Activated CD4-positive, alpha-beta T cell treated with anti-CD3 and anti-CD28 coated beads, Interleukin-2, amount 50 U/mL, for 16 hours (primary cell): Measurements from ENCODE around the gene ZFP30.
A peak's percentile ranks its signal among the peaks of the same experiment; 100 is the strongest.
"Not testable (repeated sequence)": the region's sequence is repeated elsewhere in the genome, so short reads cannot be mapped to it uniquely, and the experiment has no call there.

Experiments
- DNase-seq: peaks from one replicate; pipeline ENCODE4 v3.0.0-alpha.2; 2020

The ZFP30 gene

DNA sequence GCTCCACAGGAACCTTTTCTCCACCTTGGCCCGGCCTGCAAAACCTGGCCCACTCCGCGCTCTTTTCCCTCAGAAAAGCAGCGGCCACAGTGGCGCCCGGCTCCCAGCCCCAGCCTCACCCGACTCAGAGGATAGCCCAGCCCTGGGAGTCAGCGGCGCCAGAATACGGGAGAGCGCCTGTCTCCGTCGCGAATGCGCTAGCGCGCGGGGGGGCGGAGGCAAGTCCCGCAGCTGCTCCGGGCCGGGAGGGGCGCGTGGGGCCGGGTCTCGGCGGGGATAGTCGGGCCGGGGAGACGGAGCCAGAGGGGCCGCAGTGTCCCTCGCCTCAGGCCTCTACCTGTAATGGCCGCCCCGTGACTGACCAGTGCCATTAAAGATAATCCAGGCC lies at the start of gene ZFP30:
TSS of gene ZFP30 (minus strand) at position 165 of the 388 bp plus-strand sequence. CDS start 7,643 bp downstream, outside the sequence.
- DNase-seq, result peak; percentile 83

- DNase-seq, result no peak
Observed at GRCh38 chr19:37699057-37699456, 43.8 kb upstream of the ZFP30 start.

DNA sequence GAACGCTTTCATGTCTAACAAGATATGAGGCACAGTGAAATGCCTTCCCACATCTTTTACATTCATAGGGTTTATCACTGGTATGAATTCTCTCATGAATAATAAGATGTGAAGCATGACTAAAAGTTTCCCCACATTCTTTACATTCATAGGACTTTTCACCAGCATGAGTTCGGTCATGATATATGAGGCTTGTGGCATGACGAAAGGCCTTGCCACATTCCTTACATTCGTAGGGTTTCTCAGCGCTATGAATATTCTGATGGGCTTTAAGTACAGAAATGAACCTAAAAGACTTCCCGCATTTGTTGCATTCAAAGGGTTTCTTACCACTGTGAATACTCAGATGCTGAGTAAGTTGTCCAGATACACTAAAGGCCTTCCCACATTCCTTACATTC lies 43.0 kb upstream of the ZFP30 start:
- no peak for DNase-seq

DNA sequence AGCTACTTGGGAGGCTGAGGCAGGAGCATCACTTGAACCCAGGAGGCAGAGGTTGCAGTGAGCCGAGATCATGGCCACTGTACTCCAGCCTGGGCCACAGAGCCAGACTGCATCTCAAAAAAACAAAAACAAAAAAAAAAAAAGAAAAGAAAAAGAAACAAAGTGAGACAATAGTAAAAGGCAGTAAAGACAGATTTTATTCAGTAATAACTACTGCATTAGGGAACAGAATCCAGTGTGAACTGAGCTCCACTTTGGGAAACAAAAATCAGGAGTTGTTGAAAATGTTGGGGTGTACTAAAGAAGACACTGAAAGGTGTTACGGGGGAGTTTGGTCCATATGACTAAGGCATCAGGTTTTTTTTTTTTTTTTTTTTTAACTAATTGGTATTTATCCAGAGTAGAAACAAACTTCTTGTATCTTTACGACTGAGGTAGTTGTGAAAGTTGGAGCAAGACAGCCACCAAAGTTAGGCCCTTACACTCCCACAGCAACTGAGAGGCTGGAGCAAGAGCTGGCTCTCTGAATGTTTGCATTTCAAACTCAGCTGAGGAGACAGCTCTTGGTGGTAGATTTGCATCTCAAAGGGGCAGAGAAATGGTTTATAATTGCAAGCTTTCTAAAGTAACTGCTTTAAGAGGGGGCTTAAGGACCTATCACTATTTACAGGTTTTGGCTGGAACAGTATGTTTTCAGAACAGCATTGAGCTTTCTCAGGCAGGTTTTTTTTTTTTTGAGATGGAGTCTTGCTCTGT lies 40.1 kb upstream of the ZFP30 start:
- no peak for DNase-seq

DNA sequence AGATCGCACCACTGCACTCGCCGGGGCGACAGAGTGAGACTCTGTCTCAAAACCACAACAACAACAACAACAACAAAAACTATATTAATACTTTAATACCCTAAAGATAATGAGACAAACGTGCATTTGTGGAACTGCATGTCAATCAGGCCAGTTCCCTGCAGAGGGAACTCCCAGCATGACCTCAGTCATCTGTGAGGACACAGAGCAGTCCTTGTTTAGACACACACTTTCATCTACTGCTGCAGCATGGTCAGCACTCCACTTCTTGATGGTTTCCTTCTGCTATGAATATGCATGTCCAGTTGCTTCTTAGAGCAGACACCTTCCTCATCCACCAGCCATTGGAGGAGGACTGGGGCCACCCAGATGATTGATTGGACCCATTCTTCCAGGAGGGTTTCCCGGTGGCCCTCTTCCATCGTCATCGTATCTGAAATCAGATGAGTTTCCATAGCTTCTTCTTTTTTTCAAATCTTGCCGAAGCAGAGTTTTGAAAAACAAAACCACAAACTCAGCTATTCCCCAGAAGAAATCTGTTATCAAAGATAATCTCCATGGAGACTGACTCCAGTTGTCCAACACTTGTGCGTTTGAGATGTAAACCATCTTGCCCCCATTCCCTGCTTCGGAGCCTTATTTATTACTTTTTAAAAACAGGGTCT lies 37.8 kb upstream of the ZFP30 start:
- no peak for DNase-seq

DNA sequence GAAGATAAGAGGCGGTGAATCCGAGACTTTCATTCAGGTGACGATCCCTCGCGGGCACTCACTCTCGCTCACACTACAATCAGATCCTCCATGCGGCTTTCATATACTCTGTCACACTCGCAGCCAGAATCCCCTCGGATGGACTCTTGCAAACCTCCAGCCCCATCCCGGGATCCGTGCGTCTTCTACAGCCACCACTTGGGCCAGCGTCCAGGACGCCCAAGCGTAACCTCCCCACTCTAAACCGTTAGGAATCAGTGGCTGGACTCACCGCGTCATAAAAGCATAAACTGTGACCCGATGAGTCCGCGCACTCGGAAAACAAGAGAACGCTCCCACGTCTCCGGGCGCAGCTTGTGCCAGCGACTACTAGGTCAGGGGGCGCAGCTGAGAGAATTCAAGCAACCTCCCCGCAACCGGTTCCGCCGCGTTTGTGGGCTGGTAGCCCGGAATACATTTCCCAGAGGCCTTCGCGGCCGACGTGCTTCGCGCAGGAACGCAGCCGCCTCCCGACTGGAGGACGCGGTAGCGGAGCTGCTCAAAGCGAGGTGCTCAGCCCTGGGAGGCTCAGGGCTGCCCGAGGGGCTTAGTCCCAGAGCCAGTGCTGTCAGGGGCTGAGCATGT lies 36.7 kb upstream of the ZFP30 start:
- DNase-seq, result peak; percentile 64

DNA sequence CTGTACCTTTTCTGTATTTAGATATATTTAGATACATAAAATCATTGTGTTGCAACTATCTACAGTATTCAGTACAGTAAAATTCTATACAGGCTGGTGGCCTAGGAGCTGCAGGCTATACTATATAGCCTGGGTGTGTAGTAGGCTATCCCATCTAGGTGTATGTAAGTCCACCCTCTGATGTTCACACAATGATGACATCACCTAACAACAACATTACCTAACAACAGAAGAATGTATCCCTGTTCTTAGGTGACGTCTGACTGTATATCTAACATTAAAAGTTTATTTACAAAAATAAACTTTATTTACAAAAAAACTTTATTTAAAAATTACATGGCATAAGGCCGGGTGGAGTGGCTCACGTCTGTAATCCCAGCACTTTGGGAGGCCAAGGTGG lies 28.3 kb upstream of the ZFP30 start:
- no peak for DNase-seq

- DNase-seq, result no peak
Observed at GRCh38 chr19:37669450-37669914, 14.2 kb upstream of the ZFP30 start.

GRCh38 chr19:37657157-37657556 lies 1.9 kb upstream of the ZFP30 start:
- DNase-seq, result not testable (repeated sequence)

GRCh38 chr19:37655689-37656371 lies 565 bp upstream of the ZFP30 start:
- DNase-seq, result peak; percentile 83

- DNase-seq, result peak; percentile 34
Observed at GRCh38 chr19:37654629-37655300, 500 bp downstream of the ZFP30 start.

DNA sequence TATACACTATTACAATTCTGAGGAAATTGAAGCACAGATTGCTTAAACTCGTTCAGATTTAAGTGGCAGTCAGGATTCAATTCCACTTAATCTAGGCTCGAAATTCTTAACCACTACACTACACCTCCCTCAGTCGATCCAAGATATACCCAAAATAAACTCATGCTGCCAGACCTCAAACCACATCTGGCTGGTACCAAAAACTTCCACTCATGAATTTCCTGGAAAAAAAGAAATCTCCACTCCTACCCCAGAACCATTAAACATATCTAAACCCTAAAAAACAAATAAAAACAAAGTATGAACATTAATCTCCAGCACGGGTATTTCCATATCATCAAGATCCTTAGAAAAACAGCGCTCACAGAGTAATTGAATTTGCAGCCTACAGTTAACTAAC lies 1.1 kb downstream of the ZFP30 start:
- peak; percentile 0 for DNase-seq

- no peak for DNase-seq
Observed at GRCh38 chr19:37635076-37636056, 19.9 kb downstream of the ZFP30 start.

GRCh38 chr19:37594982-37595382 lies 60.3 kb downstream of the ZFP30 start:
- DNase-seq, result peak; percentile 32

GRCh38 chr19:37594304-37594981 lies 60.8 kb downstream of the ZFP30 start, which contains the start of the genes ZNF540 and ZNF571:
Gene ZNF540 (plus strand): TSS chr19:37594876. CDS start chr19:37598448, 3,572 bp downstream.
Gene ZNF571 (minus strand): TSS chr19:37594792. CDS start chr19:37586676, 8,116 bp downstream.
- peak; percentile 92 for DNase-seq

DNA sequence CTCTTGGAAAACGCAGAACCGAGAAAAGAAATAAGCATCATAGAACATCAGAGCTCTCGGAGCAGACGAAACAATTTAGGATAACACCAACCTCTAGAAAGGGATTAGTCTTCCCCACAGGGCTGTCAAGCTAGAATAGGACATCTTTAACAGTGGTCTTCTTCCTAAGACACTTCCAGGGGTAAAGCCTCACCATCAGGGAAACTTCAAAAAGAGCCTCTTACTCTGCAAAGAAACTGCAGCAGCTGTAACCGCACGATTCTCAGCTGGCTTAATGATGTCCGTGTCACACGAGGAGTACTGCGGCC lies 61.3 kb downstream of the ZFP30 start:
- DNase-seq, result no peak

DNA sequence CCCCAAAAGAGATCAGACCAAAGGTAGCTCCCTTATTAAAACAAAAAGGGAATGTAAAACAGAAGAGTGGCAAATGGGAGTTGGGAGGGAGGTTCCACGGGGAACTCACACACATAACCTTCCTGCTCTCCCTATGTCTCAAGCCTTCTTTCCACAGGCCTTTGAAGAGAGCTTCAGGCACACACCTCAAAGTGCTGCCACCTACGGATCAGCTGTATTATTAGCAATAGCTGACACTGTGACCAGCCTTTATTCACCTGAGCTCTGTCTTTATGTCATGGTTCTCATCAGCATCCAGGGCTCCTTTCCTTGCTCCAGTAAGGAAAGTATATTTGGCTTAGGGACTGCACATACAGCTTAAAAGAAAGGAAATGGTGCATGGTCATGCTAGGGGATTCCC lies 71.9 kb downstream of the ZFP30 start:
- no peak for DNase-seq

- no peak for DNase-seq
Observed at GRCh38 chr19:37572203-37572602, 83.1 kb downstream of the ZFP30 start.

DNA sequence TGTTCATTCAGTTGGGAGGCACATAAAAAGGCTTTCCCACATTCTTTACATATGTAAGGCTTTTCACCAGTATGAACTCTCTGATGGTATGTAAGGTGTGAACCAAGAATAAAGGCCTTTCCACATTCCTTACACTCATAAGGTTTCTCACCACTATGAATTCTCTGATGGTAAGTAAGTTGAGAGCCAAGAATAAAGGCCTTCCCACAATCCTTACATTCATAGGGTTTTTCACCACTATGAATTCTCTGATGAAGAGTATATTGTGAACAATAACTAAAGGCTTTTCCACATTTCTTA lies 89.9 kb downstream of the ZFP30 start:
- no peak for DNase-seq

DNA sequence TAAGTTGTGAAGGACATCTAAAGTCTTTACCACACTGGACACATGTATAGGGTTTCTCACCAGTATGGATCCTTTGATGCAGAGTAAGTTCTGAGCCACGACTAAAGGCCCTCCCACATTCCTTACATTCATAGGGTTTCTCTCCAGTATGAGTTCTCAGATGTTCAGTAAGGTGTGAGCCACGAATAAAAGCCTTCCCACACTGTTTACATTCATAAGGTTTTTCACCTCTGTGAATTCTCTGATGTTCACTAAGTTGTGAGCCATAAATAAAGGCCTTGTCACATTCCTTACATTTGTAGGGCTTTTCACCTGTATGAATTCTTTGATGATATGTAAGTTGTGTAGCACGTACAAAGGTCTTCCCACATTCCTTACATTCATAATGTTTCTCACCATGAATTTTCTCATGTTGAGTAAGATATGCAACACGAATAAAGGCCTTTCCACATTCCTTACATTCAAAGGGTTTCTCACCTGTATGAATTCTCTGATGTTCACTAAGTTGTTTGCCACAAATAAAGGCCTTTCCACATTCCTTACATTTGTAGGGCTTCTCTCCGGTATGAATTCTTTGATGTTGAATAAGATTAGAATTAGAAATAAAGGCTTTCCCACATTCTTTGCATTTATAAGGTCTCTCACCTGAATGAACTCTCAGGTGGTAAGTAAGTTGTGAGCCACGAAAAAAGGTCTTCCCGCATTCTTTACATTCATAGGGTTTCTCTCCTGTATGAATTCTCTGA lies 90.5 kb downstream of the ZFP30 start:
- DNase-seq, result no peak
